Panc1 (cell line): ENCODE measurements around the gene IGF1R. TPM values are rescaled to one million over a fixed set of nuclear protein-coding genes. Genes with fewer than 3 reads are reported as not detected.

Experiments used
- ATAC-seq: fragments of 200-7000 bp; cut with Tn5 transposase; 2 replicates; pipeline ENCODE4 v1.9.1; 2020; ENCODE audit warnings: mild to moderate bottlenecking, moderate library complexity
- BruUV-seq: library from RNA; stranded (reverse); fragments of 400-500 nt; replicated peaks from 2 replicates; lab custom pipeline; 2021; lab: Mats Ljungman, UMichigan
- CTCF ChIA-PET: fragments of 300-600 bp; sonication (Branson Sonifier 250); formaldehyde crosslinking; loops from one replicate; lab custom pipeline; 2022; ENCODE audit warnings: antibody characterized with exemption; lab: Charles Lee
- POLR2A ChIA-PET: fragments of 300-600 bp; sonication (Branson Sonifier 250); formaldehyde crosslinking; loops from one replicate; lab custom pipeline; 2022; ENCODE audit warnings: antibody characterized with exemption; lab: Charles Lee
- DNase-seq: peaks from one replicate; pipeline ENCODE4 v3.0.0-alpha.2; 2010; ENCODE audit warnings: low read depth, low spot score
- H3K27ac ChIP-seq: 2 replicates; pipeline ENCODE4 v1.5.1; 2011; ENCODE audit warnings: mild to moderate bottlenecking, low read length, inconsistent platforms
- H3K27me3 ChIP-seq: fragments of 200-500 bp; sonication (Bioruptor generic); 2 replicates; pipeline ENCODE4 v1.6.0; 2014; ENCODE audit warnings: low read length, inconsistent platforms; ENCODE audit not compliant: control insufficient read depth, insufficient read depth
- H3K36me3 ChIP-seq: fragments of 200-500 bp; sonication (Bioruptor generic); 2 replicates; pipeline ENCODE4 v1.5.1; 2014; ENCODE audit warnings: inconsistent platforms, mild to moderate bottlenecking, low read length, moderate library complexity; ENCODE audit not compliant: control insufficient read depth, insufficient read depth
- H3K4me1 ChIP-seq: 2 replicates; pipeline ENCODE4 v1.5.1; 2011; ENCODE audit warnings: inconsistent platforms, mild to moderate bottlenecking, low read length, moderate library complexity; ENCODE audit not compliant: control insufficient read depth, insufficient read depth
- H3K4me3 ChIP-seq, 2 experiments: 2 replicates each; pipeline ENCODE4 v1.5.1; 2011 to 2012; ENCODE audit warnings: low read depth in 2 of 2, low read length in 2 of 2, mild to moderate bottlenecking in 2 of 2, inconsistent platforms in 1 of 2, moderate library complexity in 1 of 2
- H3K9me3 ChIP-seq: fragments of 200-500 bp; sonication (Bioruptor generic); 2 replicates; pipeline ENCODE4 v1.5.1; 2014; ENCODE audit warnings: low read depth, mild to moderate bottlenecking, inconsistent platforms, low read length, moderate library complexity; ENCODE audit not compliant: control insufficient read depth, insufficient read depth
- POLR2AphosphoS5 ChIP-seq: IDR thresholded peaks from 2 replicates; pipeline ENCODE4 v1.6.1; 2012; ENCODE audit warnings: mild to moderate bottlenecking, low read depth, low read length, moderate library complexity
- REST ChIP-seq, 2 experiments: IDR thresholded peaks; 2 replicates each; pipeline ENCODE4 v1.6.1; 2011 to 2012; ENCODE audit warnings: low read depth in 2 of 2, control low read depth in 1 of 2, low read length in 1 of 2, mild to moderate bottlenecking in 1 of 2, moderate library complexity in 1 of 2; ENCODE audit not compliant: insufficient read depth in 1 of 2
- SIN3A ChIP-seq: IDR thresholded peaks from 2 replicates; pipeline ENCODE4 v1.6.1; 2012; ENCODE audit warnings: low read depth, mild to moderate bottlenecking, low read length, moderate library complexity, borderline replicate concordance; ENCODE audit not compliant: insufficient read depth
- TCF7L2 ChIP-seq: IDR thresholded peaks from 2 replicates; pipeline ENCODE4 v1.6.1; 2011; ENCODE audit warnings: mild to moderate bottlenecking, low read depth, low read length, inconsistent platforms
- in situ Hi-C: cut with HindIII; loops from 2 replicates; pipeline ENCODE4 v1.10.0; 2016; ENCODE audit warnings: low sequenced_read_pairs, low pct_unique_long_range_greater_than_20kb
- intact Hi-C: fragments of 100-400 bp; cut with micrococcal nuclease; formaldehyde crosslinking; loops from one replicate; pipeline ENCODE4 v1.10.0; 2022; ENCODE audit not compliant: unreplicated experiment
- total RNA-seq: library from RNA; stranded (reverse); gene quantifications from one replicate; pipeline ENCODE4 v1.2.1, GENCODE V29; 2021; ENCODE audit not compliant: unreplicated experiment
- TF ChIP-seq, protein P1 (sequence below): fragments of 450-650 bp; IDR thresholded peaks from 2 replicates; pipeline ENCODE4 v1.5.1; 2017; ENCODE audit warnings: mild to moderate bottlenecking

Gene IGF1R
- total RNA-seq, 1 experiment from 2014 or later, result 77.1 TPM

DNA sequence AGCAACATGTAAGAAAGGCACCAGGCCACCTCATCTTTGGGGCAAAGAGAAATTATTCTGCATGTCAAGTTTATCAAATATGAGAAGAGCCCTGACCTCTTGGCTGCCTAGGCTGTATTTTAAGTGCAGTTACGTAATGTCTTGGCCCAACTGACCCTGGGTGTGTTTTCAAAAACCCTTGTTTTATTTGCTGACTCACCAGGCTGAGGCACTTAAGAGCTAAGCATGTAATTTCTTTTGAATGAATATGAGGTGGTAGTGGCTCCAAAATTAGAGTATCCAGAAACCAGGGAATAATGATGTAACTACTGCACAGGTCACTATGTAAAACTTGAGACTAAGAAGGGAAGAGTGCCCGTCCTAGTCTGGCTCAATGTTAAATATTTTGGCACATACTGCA, 335.0 kb downstream of the IGF1R start:
- ATAC-seq, result 0 out of 2 replicates have a peak, but pooled peaks have one; percentile 36
- Histone ChIP-seq H3K36me3 (no peaks in the 10 kb centered on the region), H3K9me3 (no peaks in the 10 kb centered on the region), H3K27ac (no peak overlapping the region), H3K4me1 (0 out of 2 replicates have a peak, but pooled peaks cover 7% of the 10 kb centered on the region), H3K4me3 (no peak overlapping the region), H3K27me3 (no peaks in the 10 kb centered on the region)
- CTCF ChIA-PET, result no interaction called here
- TF ChIP-seq POLR2AphosphoS5 (no peak), REST (IDR thresholded peaks at IDR 0.05; ENCODE audit: insufficient read depth in 1 of 2, low read depth in 2 of 2, low read length in 1 of 2) (no peak), SIN3A (no peak), TCF7L2 (no peak)
- TF ChIP-seq, protein P1, sequence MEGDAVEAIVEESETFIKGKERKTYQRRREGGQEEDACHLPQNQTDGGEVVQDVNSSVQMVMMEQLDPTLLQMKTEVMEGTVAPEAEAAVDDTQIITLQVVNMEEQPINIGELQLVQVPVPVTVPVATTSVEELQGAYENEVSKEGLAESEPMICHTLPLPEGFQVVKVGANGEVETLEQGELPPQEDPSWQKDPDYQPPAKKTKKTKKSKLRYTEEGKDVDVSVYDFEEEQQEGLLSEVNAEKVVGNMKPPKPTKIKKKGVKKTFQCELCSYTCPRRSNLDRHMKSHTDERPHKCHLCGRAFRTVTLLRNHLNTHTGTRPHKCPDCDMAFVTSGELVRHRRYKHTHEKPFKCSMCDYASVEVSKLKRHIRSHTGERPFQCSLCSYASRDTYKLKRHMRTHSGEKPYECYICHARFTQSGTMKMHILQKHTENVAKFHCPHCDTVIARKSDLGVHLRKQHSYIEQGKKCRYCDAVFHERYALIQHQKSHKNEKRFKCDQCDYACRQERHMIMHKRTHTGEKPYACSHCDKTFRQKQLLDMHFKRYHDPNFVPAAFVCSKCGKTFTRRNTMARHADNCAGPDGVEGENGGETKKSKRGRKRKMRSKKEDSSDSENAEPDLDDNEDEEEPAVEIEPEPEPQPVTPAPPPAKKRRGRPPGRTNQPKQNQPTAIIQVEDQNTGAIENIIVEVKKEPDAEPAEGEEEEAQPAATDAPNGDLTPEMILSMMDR, result no peak
- POLR2A ChIA-PET, result no interaction called here
- intact Hi-C loops, result no loop called here
- BruUV-seq, result no TSS peak
- peak; percentile 24 for DNase-seq
- in situ Hi-C loops, result no loop called here

- no peak for TF ChIP-seq SIN3A
- TF ChIP-seq, protein P1, result no peak
- no peak for TF ChIP-seq TCF7L2
- no peak for TF ChIP-seq POLR2AphosphoS5
- no peak for TF ChIP-seq REST (IDR thresholded peaks at IDR 0.05; ENCODE audit: insufficient read depth in 1 of 2, low read depth in 2 of 2, low read length in 1 of 2)
- no peaks in the 10 kb centered on the region for H3K9me3 ChIP-seq
- H3K36me3 ChIP-seq, result no peaks in the 10 kb centered on the region
- no peak overlapping the region for H3K4me3 ChIP-seq
- intact Hi-C loops, result no loop called here
- ATAC-seq, result no peak
- H3K27ac ChIP-seq, result no peak overlapping the region
- BruUV-seq, result no TSS peak
- CTCF ChIA-PET, result no interaction called here
- DNase-seq, result no peak
- POLR2A ChIA-PET, result interaction anchor here (1.0 kb wide), 1 partner anchor 32 kb away, joined by 3 read pairs; no protein-coding TSS in a partner anchor
- in situ Hi-C loops, result no loop called here
- H3K27me3 ChIP-seq, result no peaks in the 10 kb centered on the region
- 0 out of 2 replicates have a peak, but pooled peaks cover 5% of the 10 kb centered on the region for H3K4me1 ChIP-seq
Observed at GRCh38 chr15:98986281-98986680, 337.9 kb downstream of the IGF1R start.
